IPS DF 4.7 (cell line): ENCODE results near the gene TADA2B.

Source experiments
- DNase-seq: peaks from one replicate; pipeline ENCODE4 v3.0.0-alpha.2; 2013; ENCODE audit warnings: low spot score; ENCODE audit errors: extremely low read depth

TADA2B gene

DNA sequence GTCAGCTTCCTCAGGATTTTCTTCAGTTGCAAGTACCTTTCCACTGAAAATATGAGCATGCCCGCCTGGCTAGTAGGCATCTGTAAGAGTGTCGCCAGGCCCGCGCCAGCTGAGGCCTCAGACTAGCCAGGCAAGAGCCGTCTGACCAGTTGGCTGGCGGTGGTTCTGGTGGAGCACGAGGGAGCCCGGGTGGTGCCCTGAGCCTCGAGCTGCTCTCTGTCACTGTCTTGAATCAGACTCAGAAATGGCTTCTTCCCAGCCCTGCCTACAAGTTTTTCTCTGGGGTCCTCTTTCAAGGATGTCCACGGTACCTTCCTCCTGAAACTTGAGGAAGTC lies 12.8 kb downstream of the TADA2B start:
- DNase-seq = no peak

DNA sequence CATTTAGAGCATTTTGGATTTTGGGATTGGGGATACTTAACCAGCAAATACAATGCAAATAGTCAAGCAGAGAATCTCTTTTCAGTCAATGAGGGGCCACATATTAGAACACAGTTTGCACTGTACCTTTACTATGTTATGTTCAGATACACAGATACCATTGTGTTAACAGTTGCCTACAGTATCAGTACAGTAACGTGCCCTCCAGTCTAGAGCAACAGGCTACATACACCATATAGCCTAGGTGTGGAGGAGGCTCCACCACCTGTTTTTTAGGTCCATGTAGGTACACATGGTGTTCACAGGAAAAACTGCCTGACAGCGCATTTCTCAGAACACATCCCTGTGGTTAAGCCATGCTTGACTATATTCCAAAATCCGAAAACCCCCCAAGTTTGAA lies 15.6 kb downstream of the TADA2B start:
- no peak for DNase-seq

DNA sequence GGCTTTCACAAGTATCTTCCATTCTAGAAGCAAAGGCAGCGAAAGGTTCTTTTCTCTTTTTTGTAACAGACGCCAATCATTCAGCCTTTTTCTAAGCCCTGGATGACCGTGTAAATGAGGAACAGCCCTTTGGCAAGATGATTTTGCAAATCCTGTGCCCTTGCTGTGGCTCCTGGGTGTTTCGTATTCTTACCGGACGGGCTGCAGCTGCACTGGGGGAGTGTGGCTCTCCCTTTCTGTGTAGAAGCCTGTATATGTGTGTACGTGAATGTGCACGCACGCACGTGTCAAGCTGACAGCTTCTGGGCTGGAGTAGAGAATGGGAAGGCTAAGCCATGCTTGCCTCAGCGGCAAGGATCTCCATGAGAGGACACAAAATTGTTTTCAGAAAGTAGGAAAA lies 16.5 kb downstream of the TADA2B start:
- no peak for DNase-seq

DNA sequence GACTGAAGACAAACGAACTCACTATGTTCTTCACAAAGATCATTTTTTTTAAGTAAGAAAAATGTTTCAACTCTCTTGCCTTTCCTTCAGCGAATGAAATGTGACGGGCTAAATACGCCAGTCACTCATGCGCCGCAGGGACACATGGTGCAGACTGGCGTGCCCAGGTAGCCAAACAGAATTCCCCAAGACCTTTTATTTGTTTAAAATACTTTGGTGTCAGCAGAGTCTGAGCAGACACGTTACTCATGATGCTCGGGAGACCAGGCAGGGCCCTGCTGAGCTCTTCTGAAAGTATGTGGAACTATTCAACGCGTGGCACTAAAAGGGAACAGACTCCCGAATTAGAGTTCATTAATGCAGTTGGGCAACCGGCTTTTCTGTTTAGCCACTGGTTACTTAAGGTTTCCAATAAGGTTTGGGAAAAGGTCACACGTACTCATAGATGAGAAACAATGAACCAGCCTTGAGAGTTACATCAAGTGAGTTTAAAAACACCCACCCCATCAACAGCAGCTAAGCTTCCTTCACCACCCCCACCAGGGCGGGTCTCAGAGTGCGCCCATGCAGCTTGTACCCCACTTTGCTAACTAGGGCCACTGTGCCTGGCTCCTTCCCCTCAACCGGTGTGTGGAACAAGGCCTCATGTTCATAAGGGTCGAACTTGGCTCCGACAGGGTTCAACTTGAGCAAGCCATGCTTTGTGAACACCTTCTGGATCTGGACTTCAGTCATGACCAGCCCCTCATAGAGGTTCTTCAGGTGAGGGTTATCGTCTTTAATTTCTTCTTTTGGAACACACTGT lies 17.4 kb downstream of the TADA2B start:
- no peak for DNase-seq

DNA sequence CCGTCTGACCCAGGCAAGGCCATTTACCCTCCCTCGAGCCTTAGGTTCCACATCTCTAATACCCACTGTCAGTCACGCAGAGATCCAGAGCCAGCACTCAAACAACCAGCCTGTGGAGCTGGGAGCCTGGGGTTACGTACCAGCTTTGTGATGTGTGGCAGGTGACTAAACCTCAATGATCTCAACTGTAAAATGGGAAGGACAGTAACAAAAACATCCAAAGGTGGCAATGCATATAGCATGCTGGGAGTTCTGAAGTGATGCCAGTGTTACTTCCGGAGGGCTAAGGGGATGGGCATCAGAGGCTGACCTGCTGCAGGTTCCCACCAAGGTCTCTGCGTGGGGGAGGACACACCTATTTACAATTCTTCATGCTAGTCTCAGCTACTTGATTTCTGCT lies 18.6 kb downstream of the TADA2B start:
- no peak for DNase-seq

DNA sequence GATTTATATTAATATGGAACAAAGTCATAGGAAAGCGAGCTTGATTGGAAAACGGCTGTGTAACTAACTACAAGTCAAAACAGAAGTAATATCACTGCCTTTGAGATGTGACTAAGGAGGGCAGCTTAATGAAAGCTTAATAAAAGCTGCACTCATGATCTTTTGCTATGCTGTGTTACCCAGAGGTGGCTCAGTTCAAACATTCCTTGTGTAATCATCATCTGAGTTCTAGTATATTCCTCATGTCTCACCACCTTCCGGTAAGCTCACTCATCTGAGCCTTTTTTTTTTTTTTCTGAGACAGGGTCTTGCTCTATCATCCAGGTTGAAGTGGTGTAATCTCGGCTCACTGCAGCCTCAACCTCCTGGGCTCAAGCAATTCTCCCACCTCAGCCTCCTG lies 19.6 kb downstream of the TADA2B start:
- no peak for DNase-seq

DNA sequence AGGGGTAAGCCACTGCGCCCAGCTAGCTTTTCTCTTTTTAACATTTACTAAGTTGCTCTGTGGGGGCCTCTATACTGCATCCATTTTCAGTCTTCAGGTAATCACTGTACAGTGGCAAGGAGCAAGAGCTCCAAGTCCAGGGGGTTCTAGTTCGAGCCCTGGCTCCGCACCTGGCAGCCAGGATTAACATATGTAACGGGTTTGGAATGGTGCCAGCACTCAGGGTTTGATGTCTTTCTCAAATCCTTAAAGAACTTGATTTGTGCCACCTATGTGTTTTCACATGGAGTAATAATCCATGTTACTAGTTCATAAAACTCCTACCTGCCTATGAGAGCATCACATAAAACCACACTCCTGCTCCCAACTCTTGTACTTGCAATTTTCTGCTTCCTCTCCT lies 20.2 kb downstream of the TADA2B start:
- no peak for DNase-seq

DNA sequence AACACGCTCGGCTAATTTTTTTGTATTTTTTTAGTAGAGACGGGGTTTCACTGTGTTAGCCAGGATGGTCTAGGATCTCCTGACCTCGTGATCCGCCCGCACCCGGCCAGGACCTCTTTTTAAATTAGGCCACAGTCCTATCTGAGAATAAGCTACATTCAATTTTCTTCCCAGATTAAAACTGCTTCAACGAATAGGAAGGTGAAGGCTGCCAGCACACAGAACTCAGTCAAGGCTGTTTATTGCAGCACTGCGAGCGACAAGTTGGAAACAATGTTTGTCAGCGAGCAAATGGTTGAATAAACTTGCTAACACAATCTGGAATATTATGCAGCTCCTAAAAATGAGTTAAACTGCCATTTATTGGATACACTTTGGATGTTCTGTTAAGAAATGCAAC lies 22.8 kb downstream of the TADA2B start:
- DNase-seq = no peak

DNA sequence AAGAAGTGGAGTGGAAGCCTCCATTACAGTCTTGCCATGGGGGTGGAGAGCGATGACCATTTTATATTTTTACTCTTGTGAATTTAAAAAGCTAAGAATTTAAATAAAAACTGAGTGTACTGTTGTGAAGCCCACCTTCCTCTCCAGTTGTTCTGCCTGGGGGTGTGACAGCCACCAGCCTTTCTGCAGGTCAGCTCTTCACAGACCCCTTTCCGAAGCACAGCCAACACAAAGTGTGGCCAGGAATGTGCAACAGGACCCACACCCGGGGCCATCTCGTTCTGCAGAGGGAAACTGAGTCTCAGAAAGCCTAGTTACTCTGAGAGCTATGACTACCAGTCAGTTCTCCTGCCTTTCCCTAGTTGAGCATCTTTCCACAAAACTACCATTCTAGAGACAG lies 23.3 kb downstream of the TADA2B start:
- DNase-seq = no peak

DNA sequence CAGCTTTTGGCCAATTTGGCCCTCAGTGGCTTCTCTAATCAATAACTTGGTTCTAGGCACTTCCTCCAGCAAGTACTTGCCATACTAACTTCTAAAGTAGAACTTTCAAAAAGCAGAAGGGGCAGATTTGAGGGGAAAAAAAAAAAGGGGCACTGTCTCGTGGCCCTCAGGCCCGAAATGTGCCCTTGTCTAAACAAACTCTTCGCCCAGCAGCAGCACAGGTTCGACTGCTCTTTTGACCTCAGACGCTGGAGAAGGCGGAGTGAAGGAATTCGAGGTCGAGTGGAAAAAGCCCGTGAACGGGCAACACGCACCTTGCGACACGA lies 23.9 kb downstream of the TADA2B start:
- no peak for DNase-seq

DNA sequence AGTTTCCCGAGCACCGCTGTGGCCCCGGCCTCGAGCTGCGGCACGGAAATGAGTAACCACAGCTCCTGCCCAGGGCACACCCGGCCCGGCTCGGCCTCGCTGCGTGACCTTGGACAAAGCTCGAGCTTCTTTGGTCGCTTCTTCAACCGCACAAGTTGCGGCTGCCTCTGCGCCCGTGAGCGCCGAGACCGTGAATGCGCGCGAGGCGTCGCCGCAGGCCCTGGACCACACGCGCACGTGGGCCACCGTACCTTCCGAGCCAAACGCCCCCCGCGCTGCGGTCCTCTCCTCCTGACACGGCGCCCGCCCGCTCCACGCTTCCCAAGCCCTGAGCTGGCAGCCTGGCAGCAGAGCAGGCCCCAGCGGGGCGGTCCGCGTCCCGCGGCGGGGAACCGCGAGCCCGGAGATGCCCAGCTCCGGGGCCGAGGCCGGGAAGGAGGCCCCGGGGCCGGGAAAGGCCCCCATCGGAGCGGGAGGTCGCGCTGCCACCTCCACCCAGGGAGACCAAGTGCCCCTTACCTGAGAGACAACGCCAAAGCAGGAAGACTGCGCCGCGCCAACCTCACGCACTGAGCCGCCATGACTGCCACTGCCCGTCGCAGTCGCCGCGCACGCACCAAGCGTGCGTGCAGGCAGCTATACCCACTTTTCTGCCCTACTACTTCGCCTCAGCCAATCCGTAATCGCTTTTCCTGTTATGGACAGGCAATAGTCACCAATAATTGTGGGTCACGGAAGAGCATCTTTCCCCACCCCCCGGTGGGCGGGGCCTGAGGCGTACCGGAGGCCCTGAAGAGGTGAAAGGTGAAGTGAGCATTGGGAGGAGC lies 24.5 kb downstream of the TADA2B start, which contains the start of gene GRPEL1:
Gene GRPEL1, minus strand, starts transcription at position 613 of the 827 bp plus-strand sequence. Its CDS starts 32 bp downstream, at position 581.
- DNase-seq = peak; percentile 97

DNA sequence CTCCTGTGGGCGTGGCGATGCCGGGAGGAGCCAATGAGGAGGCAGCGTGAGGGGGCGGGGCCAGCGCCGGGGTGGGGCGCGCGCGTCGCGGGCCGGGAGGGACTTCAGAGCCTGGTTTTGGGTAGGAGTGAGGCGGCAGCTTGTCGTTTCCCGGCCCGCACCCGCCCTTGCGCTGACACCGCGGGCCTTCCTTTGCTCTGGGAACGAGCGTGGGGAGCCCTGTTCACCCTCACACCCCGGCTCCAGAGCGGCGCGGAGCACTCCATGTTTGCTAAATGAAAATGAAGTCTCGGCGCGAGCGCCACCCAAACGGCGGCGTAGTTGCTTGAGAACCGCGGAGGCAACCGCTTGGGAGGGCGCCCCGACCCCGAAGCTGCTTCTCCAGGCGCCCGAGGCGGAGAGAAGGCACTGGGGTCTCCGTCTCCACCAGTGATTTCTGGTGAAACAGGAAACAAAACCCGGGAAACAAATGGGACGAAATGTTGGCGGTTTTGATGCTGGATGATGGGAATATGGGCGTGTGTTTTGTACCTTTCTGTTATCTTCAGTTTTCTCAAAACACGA lies 25.2 kb downstream of the TADA2B start:
- no peak for DNase-seq

DNA sequence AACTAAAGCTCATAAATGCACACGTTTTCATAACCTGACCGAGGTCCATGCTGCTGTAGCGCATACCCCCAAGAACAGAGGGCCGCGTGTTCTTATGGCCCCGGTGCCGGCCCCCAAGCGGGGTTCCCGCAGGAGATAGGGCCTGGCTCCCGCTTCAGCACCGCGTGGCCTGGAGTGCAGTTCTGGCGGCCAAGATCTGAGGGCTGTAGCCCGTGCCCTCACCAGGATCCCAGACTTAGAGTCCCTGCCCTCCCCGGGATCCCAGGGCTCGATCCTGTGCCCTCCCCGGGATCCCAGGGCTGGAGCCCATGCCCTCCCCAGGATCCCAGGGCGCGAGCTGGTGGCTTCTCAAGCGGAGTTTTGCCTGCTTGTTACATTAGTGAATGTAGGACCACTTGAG lies 25.7 kb downstream of the TADA2B start:
- DNase-seq = no peak

DNA sequence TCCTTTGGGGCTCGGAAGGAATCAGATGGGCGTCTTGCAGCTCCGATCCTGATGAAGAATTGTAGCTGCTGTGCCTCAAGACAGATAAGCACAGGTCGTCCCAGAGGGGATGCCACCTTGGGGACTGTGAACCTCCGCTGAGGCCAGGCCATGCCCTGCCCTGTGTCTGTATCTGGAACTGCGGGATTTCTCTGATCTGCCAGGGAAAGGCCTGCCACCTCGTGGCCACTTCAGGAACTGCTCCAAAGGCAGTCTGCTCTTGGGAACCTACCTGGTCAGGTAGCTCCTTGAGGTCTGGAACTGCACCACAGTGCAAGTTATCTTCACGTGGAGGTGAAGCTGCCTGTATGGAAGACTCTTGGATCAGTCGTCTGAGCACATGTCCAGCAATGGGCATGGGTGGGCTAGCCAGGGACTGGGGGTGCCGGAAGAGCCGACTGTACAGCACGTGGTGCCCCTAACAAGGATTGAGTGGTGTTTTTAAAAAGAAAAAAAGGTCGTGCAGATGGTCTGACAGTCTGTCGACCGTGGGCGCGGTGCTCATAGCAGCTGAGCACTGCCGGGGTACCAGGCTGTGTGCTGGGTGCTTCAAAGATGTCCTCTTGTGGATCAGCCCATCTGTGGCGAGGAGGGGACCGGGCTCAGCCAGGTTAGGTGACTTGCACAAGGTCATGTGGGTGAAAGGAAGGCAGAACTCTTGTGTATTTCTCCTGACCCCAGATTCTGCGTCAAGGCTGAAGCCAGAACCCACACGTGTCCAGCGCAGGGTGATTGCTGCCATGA lies 27.7 kb downstream of the TADA2B start:
- peak; percentile 62 for DNase-seq

DNA sequence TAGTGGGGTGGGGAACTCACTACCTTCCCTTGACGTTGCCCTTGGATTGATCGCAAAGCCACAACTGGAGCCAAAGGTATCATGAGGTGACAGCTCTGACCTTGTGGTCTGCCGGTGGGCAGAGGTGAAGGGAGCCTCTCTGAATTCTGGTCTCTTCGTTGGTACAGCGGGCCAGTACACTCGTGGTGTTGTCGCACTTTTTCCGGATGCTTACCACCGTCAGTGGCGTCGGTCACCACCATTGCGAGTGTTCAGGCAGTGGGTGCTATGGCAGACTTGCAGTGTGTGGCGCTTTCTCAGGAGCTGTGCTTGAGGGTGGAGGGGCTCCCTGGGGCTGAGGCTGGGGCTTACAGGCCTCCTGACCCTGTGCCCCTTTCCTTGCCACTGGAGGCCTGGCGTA lies 29.9 kb downstream of the TADA2B start:
- no peak for DNase-seq

DNA sequence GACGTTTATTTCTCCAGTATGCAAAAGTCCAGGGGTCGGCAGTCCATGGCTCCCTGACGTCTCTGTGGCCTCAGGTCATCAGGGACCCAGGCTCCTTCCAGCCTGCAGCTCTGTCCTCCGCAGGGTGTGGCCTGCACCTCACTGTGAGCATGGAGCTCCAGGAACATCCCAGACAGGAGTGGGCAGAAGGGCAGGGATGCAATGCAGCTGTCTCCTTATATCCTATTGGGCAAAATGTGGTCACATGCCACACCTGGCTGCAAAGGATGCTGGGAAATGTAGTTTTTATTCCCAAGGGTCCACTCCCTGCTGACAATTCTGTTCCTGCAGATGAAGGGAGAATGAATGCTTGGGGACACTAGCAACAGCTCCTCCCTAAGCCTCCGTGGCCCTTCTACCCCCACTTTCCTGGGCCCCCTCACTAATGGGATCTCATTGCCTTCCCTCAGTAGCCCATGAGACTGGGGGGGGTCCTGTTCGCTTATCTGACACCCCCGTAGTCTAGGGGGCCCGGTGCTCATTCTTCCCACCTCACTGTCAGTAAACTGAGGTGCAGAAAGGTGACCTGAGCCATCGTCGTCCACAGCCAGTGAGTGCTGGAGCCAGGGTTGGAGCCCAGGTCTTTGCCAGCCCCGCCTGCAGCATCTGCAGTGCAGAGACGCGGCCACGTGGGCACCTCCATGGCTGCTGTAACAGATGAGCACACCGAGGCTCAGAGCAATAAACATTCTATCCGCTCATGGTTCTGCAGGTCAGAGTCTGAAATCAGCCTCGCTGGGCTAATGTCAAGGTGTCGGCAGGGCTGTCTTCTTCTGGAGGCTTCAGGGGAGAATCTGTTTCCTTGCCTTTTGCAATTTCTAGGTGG lies 30.6 kb downstream of the TADA2B start:
- no peak for DNase-seq

DNA sequence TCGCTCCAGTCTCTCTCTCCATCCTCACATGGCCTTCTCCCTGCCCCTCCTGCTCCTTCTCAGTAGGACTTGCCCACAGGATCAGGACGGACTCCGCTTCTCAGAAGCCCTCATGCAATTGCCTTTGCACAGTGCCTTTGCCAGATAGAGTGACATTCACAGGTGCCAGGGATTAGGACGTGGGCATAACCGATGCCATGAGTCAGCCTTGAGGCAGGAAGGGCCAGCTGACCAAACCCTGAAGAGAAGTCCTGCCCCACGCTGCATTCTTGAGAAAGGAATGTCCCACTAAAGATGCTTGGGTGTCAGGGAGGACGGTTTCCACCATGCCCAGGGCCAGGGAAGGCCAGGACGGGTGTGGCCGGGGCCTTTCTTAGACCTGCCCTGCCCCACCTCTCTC lies 31.3 kb downstream of the TADA2B start:
- DNase-seq = no peak

DNA sequence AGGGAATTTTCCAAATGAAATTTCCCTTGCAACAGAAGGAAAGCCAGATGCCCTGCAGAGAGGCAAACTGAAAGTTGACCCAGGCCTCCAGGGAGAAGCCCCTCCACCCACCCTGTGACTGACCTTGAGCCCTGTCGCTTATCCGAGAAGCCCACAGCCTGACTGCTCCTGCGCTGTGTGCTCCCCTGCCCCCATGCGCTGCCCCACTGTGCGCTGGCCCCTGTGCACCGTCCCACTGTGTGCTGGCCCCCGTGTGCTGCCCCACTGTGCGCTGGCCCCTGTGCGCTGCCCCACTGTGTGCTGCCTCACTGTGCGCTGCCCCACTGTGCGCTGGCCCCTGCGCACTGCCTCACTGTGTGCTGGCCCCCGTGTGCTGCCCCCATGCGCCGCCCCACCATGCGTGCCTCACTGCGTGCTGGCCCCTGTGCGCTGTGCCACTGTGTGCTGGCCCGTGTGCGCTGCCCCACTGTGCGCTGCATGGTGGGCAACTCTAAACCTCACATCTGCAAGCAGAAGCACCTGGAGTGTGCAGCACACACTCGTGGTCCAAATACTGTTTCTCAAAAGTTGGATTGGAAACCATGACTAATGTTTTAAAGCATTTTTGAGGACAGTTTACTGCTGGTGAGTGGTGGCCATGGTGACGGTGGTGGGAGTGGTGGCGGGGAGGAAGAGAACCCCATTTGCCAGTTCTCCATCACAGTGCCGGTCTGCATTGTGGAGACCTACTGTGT lies 33.0 kb downstream of the TADA2B start:
- no peak for DNase-seq

DNA sequence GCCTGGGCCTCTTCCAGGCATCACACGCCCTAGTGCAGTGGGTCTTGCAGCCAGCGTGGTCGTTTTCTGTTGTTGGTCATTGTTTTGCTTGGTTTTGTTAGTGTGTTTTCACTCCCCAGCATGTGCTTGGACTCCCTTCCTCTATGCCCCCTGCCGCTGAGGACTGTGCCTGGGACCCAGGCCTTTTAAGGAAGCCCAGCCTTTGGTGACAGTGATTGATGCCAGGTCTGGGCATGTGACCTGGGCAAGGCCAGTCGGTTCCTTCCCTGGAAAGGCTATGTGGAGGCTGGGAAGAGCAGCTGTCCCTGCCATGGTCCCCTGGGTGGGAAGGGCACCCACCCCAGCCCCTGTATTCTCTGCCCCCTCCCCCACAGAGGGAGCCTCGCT lies 33.5 kb downstream of the TADA2B start:
- DNase-seq = no peak

DNA sequence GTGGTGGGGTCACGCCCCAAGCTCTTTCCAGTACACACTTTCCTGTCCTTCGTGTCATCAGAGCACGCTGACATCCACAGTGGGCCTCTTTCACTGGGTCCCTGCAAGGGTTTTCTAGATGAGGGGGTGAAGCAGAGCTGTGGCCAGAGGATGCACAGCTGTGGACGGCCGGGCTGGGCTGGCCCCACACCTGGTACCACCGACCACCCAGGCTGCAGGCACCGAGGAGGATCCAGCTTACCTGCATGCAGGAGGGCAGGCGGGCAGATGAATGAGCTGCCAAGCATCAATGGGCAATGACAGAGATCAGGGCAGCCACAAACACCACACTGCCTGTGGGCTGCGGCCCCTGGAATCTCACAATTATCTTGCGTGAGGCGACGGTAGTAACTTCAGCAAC lies 34.2 kb downstream of the TADA2B start:
- DNase-seq = no peak
